PFSK-1 (cell line): Measurements from ENCODE around the gene MYF5.

ENCODE experiments used
- FOXP2 ChIP-seq: optimal IDR thresholded peaks from 2 replicates; pipeline ENCODE3; 2011; ENCODE audit warnings: borderline replicate concordance, control low read depth, inconsistent platforms; ENCODE audit not compliant: insufficient read depth; ENCODE audit errors: extremely low read length, extremely low read depth
- POLR2AphosphoS5 ChIP-seq: IDR thresholded peaks from 2 replicates; pipeline ENCODE4 v1.6.1; 2012; ENCODE audit warnings: low read depth, mild to moderate bottlenecking, control low read depth, low read length, moderate library complexity
- REST ChIP-seq, 2 experiments: IDR thresholded peaks; 2 replicates each; pipeline versions ENCODE4 v1.6.1 to v1.8.0; 2011 to 2012; ENCODE audit warnings: low read depth in 2 of 2, low read length in 2 of 2, control low read depth in 1 of 2, inconsistent platforms in 1 of 2, mild to moderate bottlenecking in 1 of 2, moderate library complexity in 1 of 2; ENCODE audit not compliant: insufficient read depth in 1 of 2
- SIN3A ChIP-seq: IDR thresholded peaks from 2 replicates; pipeline ENCODE4 v1.6.1; 2012; ENCODE audit warnings: mild to moderate bottlenecking, low read length, moderate library complexity, borderline replicate concordance; ENCODE audit not compliant: insufficient read depth
- TAF1 ChIP-seq: IDR thresholded peaks from 2 replicates; pipeline ENCODE4 v1.6.1; 2012; ENCODE audit warnings: low read length, control low read depth, borderline replicate concordance; ENCODE audit not compliant: insufficient read depth

Gene MYF5

DNA sequence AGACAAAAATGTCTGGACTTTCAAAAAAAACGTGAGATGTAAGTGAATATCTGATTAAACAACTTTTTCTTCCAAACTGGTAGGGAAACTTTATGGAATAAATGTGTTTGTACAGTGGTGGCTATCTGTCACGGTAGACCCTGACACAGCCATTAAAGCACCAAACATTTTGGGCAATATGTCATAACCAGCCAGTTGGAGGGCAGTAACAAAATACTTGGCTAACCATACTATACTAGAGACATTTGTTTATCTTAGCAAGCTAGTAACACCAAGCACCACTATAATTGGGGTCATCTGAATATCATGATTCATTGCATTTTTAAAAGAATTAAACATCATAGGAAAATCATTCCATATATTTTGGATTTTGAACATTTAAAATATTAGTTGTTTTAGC, 15.3 kb upstream of the MYF5 start:
- TF ChIP-seq FOXP2 (no peak), POLR2AphosphoS5 (no peak), SIN3A (no peak), TAF1 (no peak), REST (IDR thresholded peaks at IDR 0.05; ENCODE audit: insufficient read depth in 1 of 2, low read depth in 2 of 2, low read length in 2 of 2) (no peak)

- TF ChIP-seq FOXP2: no peak
Measured at GRCh38 chr12:80702889-80703805, 13.6 kb upstream of the MYF5 start.

GRCh38 chr12:80704420-80704819, 12.3 kb upstream of the MYF5 start:
- TF ChIP-seq TAF1 (no peak), POLR2AphosphoS5 (no peak), REST (IDR thresholded peaks at IDR 0.05; ENCODE audit: insufficient read depth in 1 of 2, low read depth in 2 of 2, low read length in 2 of 2) (no peak), FOXP2 (no peak), SIN3A (no peak)

GRCh38 chr12:80707126-80707829, 9.4 kb upstream of the MYF5 start, which contains the start of gene MYF6:
Gene MYF6 (plus strand): TSS chr12:80707634. CDS start chr12:80707720, 86 bp downstream.
- TF ChIP-seq SIN3A (no peak), FOXP2 (no peak), REST (IDR thresholded peaks at IDR 0.05; ENCODE audit: insufficient read depth in 1 of 2, low read depth in 2 of 2, low read length in 2 of 2) (no peak), POLR2AphosphoS5 (no peak), TAF1 (no peak)

GRCh38 chr12:80707830-80708258, 8.9 kb upstream of the MYF5 start:
- TF ChIP-seq SIN3A: no peak
- no peak for TF ChIP-seq TAF1

- TF ChIP-seq SIN3A (no peak), POLR2AphosphoS5 (no peak), FOXP2 (no peak), REST (IDR thresholded peaks at IDR 0.05; ENCODE audit: insufficient read depth in 1 of 2, low read depth in 2 of 2, low read length in 2 of 2) (no peak), TAF1 (no peak)
Measured at GRCh38 chr12:80708259-80708974, 8.3 kb upstream of the MYF5 start.
